AG09319 (cell line): ENCODE measurements around the gene MYO1D.

Source experiments
- DNase-seq: peaks from one replicate; pipeline ENCODE4 v3.0.0-alpha.2; 2010; ENCODE audit warnings: low read depth; ENCODE audit errors: extremely low read depth
- CTCF ChIP-seq: IDR thresholded peaks from 2 replicates; pipeline ENCODE4 v1.5.1; 2011; ENCODE audit warnings: low read depth, mild to moderate bottlenecking, inconsistent platforms, low read length, moderate library complexity

MYO1D gene

DNA sequence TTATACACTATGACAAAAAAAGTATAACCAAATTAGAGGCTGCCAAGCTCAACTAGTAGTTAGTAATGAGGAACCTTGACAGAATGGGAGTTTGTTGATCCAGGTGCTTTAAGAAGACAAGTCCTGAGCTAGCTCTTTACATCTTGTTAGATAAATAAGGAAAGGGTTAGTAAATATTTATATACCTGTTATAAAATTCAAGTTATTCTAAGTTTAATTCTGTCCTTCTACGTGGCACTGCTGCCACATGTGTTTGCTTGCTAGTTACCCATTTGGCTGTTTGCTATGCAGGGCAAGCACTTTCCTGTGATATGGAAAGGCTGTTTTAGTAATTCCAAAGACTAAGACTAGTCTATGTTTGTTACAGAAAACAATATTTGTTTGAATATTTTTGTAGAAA lies 180.5 kb downstream of the MYO1D start:
- no peak for TF ChIP-seq CTCF
- DNase-seq: no peak

DNA sequence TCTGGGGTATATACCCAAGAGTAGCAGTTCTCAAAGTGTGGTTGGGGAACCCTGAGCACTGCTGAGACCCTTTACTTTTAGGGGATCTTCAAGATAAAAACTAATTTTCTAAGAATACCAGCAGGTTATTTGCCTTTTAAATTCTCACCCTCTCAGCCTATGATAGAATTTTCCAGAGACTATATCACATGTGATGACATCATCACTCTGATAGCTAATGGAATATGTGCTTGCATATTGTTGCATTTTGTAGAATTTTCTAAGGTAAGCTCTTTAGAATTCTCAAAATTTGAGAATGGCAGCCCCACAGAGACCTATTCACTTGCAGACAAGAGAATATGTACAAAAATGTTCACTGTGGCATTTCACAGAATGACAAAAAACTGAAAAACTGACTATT lies 181.1 kb downstream of the MYO1D start:
- no peak for DNase-seq
- no peak for TF ChIP-seq CTCF

GRCh38 chr17:32693194-32693897 lies 183.6 kb downstream of the MYO1D start:
- DNase-seq: no peak

GRCh38 chr17:32692179-32692578 lies 184.7 kb downstream of the MYO1D start:
- no peak for DNase-seq
- TF ChIP-seq CTCF: no peak

More at GRCh38 chr17:32693194-32693897, 183.6 kb downstream of the MYO1D start:
- TF ChIP-seq CTCF: no peak

DNA sequence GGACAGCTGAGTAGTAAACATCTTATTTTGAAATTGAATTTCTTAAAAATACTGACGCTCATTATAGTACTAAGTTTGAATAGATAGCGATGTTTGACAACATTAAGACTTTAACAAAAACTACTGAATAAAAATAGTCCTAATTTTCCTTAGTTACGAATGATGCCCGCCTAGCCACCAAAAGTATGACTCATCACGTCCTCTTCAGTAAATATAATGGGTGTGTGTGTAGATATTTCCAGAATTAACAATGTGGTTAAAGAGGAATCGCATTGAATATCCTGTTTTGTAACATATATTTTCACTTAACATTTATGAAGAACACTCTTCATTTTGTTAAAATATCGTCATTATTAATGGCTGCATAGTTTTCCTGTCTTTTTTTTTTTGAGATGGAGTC lies 187.6 kb downstream of the MYO1D start:
- no peak for TF ChIP-seq CTCF
- no peak for DNase-seq

- TF ChIP-seq CTCF: no peak
- DNase-seq: no peak
Observed at GRCh38 chr17:32688221-32688620, 188.7 kb downstream of the MYO1D start.

GRCh38 chr17:32684087-32684958 lies 192.6 kb downstream of the MYO1D start:
- no peak for DNase-seq
- TF ChIP-seq CTCF: no peak
